CD4-positive, alpha-beta T cell treated with Interleukin-2 at 100 ng/mL for 4 hours (primary cell): ENCODE data around the gene MACROD1.

Experiments used
- DNase-seq: peaks from one replicate; pipeline ENCODE4 v3.0.0-alpha.2; 2020; ENCODE audit warnings: low spot score

The MACROD1 gene

DNA sequence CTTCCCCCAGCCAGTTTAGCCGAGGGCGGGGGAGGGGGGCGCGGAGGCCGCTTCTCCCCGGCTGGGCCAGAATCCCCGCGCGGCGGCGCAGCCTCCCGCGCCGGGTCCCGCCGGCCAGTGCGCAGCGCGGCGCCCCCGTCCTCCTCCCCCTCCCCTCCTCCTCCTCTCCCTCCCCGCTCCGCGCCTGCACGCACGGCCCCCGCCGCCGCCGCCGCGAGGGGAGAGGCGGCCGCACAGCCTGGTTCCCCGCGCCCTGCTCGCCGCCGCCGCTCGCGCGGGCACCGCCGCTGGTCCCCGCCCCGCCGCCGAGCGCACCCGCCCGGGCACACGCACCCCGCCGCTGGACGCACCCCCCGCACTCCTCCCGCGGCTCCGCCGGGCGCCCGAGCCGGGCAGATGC is 130.3 kb downstream of the MACROD1 start, which contains the start of gene FLRT1:
TSS of gene FLRT1 (plus strand) at position 356 of the 400 bp plus-strand sequence. CDS start 80,337 bp downstream, outside the sequence.
- DNase-seq: no peak

DNA sequence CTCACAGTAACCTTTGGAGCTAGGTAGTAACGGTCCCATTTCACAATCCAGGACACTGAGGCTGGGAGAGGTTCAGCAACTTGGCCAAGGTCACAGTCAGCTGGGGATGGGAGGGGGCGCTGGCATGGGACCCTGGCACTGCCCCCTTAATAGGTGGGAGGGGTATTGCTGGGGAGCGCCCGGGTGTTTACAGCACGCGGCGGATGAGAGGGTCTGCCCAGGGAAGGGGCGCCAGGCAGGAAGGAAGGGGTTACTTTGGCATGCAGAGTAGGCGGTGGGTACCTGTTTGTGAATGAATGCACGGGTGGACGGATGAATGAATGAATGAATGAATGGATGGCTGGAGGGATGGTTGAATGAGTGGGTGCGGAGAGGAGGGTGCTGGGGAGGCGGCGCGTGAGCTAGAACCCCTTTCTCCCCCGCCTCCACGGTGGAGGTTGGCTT is 130.8 kb downstream of the MACROD1 start:
- no peak for DNase-seq

DNA sequence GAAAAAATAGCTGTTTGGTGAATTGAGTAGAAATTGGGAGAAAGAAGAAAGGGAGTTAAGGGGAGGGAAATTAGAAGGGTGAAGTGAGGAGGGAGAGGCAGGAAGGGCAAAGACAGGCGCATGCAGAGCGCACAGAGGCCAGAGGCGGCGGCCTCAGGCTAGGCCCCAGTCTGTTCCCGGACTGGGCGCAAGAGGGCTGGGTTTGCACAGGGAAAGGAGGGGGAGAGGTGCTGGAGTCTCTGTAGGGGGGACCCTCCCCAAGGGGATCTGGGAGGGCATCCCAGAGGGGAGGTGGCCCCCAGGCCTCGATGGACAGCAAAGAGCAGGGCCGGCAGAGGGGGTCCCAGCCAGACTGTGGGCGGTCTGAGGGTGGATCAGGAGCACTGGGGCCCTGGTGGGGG is 131.5 kb downstream of the MACROD1 start:
- DNase-seq: no peak

DNA sequence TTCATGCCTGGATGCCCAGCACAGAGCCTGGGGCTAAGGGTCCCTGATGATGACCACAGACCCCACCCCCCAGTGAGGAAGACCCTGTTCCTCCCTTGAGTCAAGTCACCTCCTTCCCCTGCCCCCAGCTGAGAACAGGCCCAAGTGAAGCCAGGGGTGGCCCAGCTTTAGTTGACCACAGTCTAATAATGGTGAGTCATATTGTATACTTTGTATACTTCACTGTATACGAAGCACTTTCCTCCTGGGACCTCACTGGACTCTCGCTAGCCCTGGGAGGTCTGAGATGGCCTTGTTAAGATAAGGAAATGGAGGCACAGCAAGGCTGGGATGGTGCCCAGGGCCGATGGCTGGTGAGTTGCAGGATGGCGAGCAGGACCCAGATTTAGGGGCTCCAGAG is 133.9 kb downstream of the MACROD1 start:
- DNase-seq: no peak

DNA sequence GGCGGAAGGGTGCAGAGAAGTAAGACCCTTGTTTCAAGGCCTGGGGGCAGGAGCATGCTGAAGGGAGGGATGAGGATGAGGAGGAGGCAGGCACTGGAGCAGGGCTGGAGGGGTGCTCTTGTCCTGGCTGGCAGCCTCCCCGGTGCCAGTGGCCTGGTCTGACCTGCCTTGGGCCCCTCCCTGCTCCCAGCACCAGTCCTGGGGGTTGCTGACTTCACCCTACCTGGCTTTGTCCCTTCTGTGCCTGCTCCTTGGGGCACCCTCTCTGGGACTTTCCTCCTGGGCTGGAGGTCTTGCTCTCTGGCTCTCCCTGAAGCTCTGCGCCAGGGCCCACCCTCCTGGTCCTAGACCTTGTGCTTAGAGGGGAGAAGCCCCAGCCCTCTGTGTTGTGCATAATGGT is 134.9 kb downstream of the MACROD1 start:
- no peak for DNase-seq

DNA sequence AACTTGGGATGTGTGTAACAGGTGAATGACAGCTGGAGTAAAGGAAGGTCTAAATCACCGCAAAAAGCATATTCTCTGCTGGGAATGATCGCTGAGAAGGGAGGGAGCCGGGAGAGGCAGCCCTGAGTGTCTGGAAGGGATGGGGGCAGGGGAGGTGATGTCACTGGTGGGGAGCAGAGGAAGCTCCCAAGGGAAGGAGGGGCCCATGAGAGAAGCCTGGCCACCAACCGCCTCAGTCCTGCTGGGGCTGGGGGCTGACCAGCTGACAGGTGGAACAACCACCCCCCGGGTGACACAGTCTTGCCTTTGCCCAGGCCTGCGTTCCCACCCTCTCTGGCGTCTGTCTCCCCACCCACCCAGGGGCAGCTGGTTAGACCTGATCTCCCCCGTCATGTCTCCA is 136.1 kb downstream of the MACROD1 start:
- no peak for DNase-seq

DNA sequence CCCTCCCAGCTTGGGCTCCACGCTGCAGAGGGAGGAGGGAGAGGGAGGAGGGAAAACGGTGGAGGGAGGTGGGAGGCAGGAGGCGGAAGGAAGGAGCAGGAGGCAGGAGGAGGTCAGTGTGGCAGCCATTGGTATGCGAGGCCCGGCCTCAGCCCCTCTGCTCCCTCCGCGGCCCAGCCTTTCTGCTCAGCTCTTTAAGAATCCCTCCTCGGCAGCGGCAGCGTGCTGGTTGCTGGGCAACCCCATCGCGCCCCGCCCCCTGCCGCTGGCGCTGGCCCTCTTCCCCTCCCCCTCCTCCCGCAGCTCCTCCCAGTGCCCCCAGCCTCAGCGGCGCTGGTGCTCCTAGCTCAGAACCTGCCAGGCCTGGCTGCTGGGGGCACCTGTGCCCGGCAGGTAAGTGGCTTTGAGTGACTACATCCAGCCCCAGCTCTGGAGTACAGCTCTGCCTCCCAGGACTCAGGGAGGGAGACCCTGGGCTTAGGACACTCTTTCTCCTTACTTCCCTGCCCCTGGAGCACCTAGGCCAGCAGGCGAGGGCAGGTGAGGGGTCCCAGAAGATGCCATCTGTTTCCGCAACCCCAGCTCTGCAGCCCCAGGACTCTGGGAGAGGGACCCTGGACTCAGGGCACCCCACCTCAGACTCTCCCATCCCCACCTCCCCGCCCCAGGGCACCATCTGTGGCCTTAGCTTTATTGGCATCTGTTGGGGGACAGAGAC is 137.4 kb downstream of the MACROD1 start:
- DNase-seq: no peak

DNA sequence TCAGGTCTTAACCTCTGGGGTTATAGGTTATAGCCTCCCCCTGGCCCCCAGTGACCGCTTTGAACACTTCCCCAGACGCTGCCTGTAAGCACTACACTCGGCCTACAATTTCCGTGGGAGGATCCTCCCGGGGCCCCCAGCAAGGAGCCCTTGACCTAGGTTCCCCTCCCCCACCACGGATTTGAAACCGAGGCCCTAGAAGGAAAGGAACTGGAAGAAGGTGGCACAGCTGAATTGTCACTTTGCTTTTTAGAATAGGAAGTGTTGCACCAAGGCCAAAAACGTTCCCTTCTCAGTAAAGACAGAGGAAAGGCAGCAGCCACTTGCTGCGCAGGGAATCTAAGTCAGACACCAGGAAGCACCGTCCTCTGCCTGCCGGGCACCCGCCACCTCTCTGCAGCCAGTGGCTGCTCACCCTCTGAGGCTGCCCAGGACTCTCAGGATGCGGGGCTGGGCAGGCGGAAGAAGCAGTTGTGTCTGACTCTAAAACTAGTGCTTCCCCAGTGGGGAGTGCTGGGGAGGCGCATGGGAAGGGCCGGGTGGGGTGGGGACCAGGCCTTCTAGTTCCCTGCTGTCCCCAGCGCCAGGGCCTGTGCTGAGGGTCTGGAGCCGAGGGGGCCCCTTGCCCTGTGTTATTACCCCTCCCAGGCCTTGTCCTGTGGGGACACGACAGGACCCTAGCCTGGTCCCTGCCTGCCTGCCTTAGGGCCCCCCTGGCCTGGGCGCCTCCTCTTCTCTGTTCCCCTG is 138.1 kb downstream of the MACROD1 start:
- DNase-seq: no peak

DNA sequence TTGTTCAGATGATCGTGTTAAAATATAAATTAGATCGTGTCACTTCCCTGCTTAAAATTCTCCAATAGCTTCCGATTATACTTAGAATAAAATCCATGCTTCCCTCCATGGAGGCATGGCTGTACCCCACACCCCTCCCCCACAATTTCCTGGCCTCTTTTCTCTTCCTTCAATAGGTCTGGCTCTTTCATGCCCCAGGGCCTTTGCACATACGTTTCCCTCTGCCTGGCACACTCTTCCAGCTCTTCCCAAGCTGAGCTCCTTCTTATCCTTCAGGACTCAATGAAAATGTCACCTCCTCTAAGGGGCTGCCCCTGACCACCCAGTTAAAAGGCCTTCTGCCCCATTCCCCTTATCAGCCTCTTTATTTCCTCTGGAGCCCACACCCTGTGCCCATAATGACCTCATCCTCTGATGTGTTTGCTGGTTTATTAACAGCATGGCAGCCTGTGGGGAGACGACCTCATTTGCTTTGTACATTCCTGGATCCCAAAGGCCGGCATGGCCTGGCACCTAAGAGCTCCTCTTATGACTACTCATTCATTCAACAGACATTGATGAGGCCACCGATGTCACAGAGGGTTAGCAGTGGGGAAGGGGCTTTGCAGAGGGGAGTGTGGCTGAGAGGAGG is 139.2 kb downstream of the MACROD1 start:
- DNase-seq: no peak

DNA sequence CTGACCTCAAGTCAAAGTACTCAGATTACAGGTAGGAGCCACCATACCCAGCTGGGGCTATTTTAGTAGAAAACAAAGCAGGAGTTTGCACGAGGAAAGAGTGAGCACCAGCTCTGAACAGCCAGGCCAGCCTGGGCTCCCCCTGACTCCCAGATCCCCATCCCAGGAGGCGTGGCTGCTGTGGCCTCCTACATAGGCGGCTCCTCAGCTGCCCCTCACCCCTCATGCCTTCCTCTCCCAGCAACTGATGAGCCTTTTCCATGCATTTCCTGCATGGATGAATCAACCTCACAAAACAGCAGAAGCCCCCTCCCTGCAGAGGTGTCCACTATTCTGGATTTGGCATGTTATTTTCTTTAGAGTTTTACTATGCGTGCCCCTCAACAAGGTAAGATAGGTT is 140.7 kb downstream of the MACROD1 start:
- no peak for DNase-seq

DNA sequence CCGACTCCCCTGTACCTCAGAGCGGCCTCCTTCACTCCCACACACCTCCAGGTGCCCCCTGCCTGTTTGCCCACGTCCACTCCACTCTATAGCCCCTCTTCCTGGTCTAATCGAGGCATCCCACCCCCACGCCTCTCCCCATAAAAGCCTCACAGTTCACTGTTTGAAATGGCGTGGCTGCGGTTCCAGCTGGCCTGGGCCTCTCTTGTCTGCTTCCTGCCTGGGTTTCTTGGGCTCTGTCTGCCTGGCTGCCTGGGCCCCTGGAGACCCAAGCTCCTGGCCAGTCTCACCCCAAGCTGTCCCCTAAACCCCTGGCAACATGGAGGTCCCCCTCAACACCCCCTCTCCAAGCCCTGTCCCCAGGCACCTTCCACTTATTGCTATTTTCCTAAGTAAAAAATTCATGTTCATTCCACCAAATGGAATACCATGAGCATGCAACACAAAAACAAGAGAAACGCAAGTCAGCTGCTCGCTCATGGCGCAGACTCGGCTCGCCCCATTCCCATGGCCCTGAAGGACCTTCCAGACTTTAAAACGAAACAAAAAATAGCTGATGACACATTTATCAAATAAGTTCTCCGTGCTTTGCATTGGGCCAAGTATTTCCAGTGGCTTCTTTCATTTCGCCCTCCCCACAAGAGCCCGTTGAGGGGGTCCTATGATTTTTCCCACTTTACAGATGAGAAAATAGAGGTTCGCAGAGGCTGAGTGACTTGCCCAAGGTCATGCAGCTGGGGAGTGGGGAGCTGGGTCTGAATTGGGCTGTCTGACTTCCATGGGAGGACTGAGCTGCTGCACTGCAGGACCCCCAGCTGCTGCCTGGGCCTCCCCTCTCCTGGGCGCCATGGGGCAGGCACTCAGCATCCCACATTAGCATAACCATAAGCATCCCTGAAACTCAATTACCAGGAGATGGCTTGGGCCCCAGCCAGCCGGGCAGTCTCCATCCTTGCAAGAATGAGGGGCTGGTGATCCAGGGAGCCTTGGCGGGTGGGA is 141.9 kb downstream of the MACROD1 start:
- no peak for DNase-seq

DNA sequence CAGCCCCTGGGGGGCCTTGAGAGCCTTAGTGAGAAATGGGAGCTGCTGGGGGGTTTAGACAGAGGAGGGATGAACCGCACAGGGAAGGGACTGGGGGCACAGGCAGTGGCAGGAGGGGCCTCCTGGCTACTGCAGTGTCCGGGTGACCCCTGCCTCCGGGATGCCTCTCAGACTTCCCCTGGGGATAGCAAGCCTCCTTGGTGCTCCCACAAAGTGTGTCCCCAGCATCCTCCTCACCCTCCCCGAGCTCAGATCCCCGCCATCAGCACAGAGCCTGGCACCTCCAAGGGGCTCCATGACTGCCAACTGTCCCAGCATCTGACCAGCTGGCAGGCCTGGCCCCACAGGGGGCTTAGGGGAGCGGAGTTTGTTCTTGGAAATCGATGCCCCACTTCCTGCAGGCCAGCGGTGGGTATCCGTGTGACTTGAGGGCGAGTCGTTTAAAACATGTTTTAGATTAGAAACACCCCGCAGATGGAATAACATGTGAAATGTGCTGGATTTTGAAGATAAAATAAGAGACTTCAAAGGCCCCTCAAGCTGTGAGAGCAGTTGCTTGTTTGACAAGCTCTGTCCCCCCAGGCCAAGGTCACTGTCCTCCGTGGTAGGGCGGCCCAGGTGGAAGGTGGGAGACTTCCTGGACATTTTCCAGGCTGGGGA is 143.7 kb downstream of the MACROD1 start:
- DNase-seq: no peak

DNA sequence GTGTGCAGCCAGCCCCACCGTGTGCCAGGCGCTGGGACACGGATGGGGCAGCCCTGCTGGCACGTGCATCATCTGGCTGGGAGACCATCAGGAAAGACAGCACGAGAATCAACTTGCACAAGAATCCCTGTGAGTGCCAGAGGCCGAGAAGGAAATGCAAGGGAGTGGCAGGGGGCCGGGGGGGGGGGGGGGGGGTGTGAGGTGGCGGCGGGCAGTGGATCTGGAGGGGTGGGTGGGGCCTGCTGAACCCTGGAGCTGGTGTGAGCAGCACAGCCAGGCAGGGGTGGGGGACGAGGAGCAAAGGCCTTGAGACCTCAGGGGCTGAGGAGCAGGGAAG is 144.2 kb downstream of the MACROD1 start:
- no peak for DNase-seq

DNA sequence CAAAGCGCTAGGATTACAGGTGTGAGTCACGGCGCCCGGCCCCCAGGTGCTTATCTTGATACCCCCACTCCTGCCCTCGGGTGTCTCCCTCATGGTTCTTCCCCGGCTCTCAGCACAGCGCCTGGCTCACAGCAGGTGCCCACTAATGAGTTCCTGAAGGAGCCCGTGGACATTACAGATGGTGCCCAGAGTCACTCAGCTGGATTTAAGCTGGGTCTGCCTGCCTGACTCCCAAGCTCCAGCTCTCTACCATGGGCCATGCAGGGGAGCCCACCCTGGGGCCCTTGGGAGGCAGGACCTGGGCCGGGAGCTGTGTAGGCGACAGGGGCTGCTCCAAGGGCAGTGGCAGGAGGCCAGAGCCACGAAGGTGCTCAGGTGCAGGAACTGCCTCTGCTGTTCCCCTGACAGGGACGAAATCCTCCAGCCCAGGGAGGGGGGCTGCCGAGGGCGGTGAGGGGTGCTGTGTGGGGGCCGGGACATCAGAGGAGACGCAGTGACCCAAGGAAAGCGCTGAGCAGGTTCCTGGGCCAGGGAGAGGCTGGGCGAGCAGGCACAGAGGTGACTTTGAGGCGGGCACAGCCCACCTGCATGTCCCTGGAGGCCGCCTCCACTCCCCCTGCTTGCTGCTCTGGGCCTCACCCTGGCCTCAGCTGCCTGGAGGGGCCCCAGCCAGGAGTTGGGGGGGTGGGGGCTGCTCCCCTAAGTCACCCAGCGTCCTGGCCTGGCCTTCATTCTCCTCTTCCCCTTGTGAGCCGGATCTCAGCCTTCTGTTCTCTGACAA is 144.7 kb downstream of the MACROD1 start:
- no peak for DNase-seq

DNA sequence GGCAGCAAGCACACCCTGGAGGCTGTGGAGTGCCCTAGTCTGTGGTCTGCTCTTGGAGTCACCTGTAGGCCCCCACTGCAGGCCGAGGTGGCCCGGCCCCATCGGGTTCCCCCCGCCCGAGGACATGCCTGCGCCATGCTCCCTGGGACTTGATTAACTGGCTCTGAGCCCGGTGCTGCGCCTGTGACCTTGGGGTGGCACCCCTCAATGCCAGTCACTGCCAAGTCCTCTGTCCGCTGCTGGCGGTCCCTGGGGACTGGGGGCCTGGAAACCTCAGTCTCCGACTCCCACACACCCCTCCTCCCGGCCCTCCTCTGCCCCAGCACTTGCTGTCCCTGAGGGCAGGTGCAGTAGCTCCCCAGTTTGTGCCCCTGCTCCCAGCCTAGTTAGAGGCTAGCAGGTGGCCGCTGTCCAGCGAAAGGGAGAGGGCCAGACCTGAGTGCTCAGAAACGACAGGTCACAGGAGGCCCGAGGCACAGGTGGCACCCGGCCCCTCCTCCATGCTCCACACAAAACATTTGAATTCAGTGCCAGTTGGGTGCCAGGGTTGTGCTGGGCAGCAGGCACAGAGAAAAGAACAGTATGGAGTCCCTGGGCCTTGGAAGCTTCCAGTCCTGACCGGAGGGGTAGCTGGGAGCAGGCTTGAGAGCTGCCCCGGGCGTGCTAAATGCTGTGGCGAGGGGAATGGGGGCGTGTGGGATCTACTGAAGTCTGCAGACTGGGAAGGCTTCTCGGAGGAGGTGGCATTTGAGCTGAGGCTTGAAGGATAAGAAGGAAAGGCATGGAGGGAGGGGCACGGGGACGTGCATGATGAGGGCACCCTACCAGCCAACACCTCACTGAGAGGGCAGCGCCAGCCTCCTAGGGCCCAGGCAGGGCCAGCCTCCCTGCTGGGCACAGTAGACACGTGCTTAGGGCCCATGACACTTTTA is 146.5 kb downstream of the MACROD1 start:
- DNase-seq: no peak

DNA sequence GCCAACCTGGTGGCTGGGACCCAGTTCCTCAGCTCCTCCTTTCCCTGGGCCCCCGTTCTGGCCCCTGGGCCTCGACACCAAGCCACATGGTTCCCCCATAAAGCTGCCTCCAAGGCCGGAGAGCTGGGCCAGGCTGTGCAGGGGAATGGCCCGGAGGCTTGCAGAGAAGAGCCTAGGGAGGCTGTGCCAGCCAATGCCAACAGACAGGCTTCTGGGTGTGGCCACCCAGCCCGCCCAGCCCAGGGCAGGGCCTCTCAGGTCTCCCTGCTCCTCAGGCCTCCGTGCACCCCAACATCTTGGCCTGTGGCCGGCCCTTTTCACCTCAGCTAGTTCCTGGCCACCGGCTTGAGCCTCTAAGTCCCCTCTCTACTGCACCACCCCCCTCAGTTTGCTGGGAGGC is 147.6 kb downstream of the MACROD1 start:
- no peak for DNase-seq

DNA sequence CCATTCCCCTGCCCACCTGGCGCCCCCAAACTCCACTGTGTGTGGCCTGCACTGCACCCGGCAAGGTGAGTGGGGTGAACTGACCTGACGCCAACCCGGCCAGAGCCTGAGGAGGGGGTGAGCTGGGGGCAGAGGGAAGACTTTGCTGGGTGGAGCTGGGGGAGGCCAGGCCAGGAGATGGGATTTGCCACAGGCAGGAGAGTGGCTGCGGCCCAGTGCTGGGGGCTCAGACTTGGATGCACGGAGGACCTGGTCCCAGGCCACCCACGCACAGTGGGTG is 148.0 kb downstream of the MACROD1 start:
- DNase-seq: no peak

DNA sequence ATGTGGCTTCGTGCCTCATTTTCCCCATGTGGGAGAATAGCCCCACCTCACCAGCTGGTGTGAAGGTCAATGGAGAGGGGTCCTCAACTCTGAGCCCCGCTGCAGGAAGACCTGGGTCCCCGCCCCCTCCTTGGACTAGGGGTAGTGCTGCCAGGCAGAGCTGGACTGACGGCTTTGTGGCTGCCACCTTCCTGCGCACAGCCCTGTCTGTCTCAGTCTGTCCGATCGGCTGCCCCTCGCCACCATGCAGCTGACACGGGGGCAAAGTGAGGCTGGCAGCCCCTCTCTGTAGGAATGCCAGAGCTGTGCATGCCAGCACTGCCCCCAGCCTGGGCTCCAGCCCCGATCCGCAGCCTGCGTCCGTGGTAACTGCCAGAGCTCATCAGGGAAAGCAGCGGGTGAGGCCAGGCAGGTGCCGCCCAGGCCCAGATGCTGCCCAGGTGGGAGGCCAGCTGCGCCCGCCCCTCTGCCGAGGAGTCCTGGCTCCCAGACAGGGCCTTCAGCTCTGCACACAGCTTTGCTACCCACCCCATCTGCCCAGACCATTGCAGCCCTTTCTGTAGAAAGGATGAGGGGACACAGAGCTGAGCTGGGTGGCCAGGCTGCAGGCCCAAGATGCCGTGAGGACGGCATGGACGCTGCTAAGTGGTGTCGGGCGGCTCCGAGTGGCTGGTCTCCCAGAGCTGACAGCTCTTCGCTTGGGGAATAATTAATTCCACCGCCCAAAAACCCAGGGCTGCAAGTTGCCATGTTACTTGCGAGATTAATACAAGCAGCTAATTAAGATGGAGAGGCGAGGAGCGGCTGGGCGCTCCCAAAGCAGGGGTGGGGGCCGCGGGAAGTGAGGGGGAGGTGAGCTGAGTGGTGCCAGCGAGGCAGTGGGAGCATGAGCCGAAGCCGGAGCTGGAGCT is 149.7 kb downstream of the MACROD1 start:
- DNase-seq: no peak

DNA sequence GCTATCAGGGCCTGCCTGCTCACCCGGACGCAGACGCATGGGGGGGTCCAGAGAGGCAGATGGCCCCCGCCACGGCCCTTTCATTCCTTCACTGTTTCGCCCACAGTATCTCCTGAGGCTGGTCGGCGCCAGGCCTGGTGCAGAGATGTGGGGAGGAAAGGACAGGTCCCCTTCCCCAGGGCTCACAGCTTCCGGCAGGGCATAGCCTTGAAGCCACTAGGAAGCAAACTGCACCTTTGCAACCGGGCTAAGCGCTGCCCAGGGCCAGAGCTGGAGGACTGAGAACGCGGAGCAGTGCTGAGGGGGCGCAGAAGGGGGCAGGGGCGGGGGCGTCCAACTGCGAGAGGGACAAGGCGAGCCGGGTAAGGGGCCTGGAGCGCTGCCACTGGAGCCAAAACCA is 150.4 kb downstream of the MACROD1 start:
- no peak for DNase-seq
